AG04449 (cell line): ENCODE data around the gene EHMT1.
A peak's percentile ranks its signal among the peaks of the same experiment; 100 is the strongest.

Source experiments
- CTCF ChIA-PET: fragments of 350-600 bp; formaldehyde crosslinking; extraction: SDS; loops from one replicate; lab custom pipeline; 2021; ENCODE audit warnings: antibody characterized with exemption; lab: Yijun Ruan, JAX
- POLR2A ChIA-PET: fragments of 400-600, 350-600 bp; formaldehyde crosslinking; extraction: SDS; loops from one replicate; lab custom pipeline; 2020; ENCODE audit warnings: antibody characterized with exemption, inconsistent platforms; lab: Yijun Ruan, JAX
- DNase-seq: peaks from one replicate; pipeline ENCODE4 v3.0.0-alpha.2; 2010; ENCODE audit warnings: low read depth, low spot score
- H3K4me3 ChIP-seq: 2 replicates; pipeline ENCODE4 v1.5.1; 2011; ENCODE audit warnings: low read depth, mild to moderate bottlenecking, control low read depth, low read length
- TF ChIP-seq, protein P1 (sequence below): IDR thresholded peaks from one replicate; pipeline ENCODE4 v1.5.1; 2011; ENCODE audit warnings: mild to moderate bottlenecking, moderate library complexity, low read length, control low read depth, inconsistent platforms; ENCODE audit not compliant: insufficient read depth; ENCODE audit errors: missing control alignments

Gene EHMT1

DNA sequence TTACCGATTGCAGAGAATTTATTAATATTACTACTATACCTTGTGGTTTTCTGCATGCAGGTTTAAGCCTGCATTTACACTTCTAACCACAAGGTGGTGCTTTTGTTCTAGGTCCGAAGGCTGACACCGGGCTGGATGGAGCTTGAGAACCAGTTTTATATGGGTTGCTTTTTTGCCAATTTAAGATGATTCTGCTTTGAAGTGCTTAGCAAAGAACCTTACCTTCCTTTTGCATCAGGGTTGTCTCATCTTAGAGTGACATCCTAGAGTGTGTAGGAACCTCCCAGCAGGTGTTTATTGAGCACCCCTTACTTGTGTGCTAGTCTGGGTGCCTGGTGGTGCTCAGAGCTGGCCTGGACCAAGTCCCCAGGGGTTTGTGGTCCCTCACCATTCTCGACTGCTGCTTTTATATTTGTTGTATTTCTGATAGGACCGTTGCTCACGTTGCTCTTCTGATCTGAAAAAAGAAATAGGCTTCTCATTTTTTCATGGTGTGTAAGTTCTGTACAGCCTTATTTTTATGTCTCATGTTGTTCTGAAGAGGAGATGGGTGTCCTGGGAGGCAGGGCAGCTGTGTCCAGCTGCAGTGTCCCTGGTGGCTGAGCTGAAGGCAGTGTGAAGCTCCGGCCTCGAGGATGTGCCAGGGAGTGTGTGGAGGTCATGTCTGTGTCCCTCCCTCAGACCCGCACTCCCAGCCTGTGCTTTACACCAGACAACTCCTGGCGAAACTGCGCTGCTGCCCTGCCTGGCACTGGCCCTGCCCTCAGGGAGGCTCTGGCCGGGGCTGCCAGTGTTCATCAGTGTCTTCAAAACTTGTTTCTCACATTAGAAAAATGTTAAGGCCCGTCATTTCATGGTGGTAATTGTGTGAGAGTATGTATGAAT lies 54.3 kb downstream of the EHMT1 start:
- DNase-seq: peak; percentile 23
- POLR2A ChIA-PET: interaction anchor here (0.7 kb wide), 1 partner anchor 94 kb away, joined by 3 read pairs; no protein-coding TSS in a partner anchor
- TF ChIP-seq, protein P1, sequence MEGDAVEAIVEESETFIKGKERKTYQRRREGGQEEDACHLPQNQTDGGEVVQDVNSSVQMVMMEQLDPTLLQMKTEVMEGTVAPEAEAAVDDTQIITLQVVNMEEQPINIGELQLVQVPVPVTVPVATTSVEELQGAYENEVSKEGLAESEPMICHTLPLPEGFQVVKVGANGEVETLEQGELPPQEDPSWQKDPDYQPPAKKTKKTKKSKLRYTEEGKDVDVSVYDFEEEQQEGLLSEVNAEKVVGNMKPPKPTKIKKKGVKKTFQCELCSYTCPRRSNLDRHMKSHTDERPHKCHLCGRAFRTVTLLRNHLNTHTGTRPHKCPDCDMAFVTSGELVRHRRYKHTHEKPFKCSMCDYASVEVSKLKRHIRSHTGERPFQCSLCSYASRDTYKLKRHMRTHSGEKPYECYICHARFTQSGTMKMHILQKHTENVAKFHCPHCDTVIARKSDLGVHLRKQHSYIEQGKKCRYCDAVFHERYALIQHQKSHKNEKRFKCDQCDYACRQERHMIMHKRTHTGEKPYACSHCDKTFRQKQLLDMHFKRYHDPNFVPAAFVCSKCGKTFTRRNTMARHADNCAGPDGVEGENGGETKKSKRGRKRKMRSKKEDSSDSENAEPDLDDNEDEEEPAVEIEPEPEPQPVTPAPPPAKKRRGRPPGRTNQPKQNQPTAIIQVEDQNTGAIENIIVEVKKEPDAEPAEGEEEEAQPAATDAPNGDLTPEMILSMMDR: peak; percentile 70
- CTCF ChIA-PET: interaction anchor here (0.5 to 2.7 kb wide), 38 partner anchors 8 to 253 kb away, joined by 3 to 18 read pairs (median 5); partner anchors contain the start of gene EHMT1
- H3K4me3 ChIP-seq: no peak overlapping the region

GRCh38 chr9:137673886-137674285 lies 55.1 kb downstream of the EHMT1 start:
- no peak for DNase-seq
- ChIA-PET CTCF (interaction anchor here (1.2 to 2.7 kb wide), 15 partner anchors 10 to 123 kb away, joined by 3 to 18 read pairs (median 6); partner anchors contain the start of gene EHMT1), POLR2A (no interaction called here)
- H3K4me3 ChIP-seq: no peak overlapping the region
- TF ChIP-seq, protein P1: no peak

DNA sequence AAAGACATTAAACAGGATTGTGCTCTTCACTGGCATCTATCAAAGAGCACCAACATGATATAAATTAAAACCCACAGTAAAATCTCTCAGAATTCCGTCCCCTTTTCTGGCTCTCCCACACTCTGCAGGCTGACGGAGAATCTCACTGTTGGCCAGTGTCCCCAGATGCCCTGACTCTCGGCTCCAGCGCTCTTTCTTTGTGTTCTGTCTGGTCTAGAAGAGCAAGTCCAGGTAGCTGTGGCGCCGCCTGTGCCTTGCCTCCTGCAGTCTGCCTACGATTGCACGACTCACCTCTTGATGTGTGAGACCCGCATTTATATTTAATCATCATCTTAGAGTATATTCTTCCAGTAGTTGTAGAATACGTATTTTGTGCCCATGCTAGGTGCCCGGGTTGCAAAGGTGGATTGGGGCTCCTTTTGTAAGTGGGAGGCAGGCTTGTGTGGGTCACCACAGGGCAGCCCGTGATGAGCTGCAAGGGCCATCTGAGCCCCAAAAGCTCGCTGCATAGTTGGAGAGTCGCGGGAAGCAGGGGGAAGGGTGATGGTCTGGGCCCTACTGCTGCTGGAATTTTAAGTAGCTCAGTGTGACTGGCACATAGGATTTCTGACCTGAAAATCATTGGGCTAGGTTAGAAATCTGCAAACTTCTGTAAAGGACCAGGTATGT lies 55.6 kb downstream of the EHMT1 start:
- TF ChIP-seq, protein P1: no peak
- no peak for DNase-seq
- ChIA-PET POLR2A (no interaction called here), CTCF (interaction anchor here (0.7 to 2.7 kb wide), 9 partner anchors 9 to 110 kb away, joined by 3 to 18 read pairs (median 8); no protein-coding TSS in a partner anchor)
- no peak overlapping the region for H3K4me3 ChIP-seq

DNA sequence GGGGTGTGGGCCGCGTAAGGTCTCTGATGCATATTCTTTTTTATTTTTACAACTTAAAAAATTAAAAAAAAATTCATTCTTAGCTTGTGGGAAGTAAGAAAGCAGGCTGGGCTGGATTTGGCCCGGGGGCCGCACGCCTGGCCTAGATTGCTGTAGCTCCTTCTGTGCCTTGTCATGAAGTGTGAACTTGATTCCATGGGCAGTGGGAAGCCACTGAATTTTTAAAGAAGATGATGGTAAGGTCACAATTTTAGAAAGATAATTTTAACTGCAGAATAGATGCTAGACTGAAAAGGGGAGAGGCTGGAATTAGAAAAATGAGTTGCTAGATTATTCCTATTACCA lies 56.1 kb downstream of the EHMT1 start:
- ChIA-PET CTCF (interaction anchor here (0.7 to 2.3 kb wide), 5 partner anchors 8 to 110 kb away, joined by 3 to 8 read pairs (median 4); no protein-coding TSS in a partner anchor), POLR2A (no interaction called here)
- no peak overlapping the region for H3K4me3 ChIP-seq
- TF ChIP-seq, protein P1: no peak
- DNase-seq: no peak

DNA sequence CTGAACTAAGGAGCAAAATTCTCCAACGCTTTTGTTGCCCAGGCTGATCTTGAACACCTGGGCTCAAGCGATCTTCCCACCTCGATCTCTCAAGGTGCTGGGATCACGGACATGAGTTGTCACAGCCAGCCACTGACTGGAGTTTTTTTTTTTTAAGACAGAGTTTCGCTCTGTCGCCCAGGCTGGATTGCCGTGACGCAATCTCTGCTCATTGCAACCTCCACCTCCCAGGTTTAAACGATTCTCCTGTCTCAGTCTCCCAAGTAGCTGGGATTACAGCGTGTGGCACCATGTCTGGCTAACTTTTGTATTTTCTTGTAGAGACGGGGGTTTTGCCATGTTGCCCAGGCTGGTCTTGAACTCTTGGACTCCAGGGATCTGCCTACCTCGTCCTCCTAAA lies 58.2 kb downstream of the EHMT1 start:
- POLR2A ChIA-PET: no interaction called here
- TF ChIP-seq, protein P1: no peak
- DNase-seq: no peak
- CTCF ChIA-PET: no interaction called here
- no peak overlapping the region for H3K4me3 ChIP-seq

- DNase-seq: no peak
- no peak overlapping the region for H3K4me3 ChIP-seq
- POLR2A ChIA-PET: no interaction called here
- CTCF ChIA-PET: no interaction called here
- TF ChIP-seq, protein P1: no peak
Observed at GRCh38 chr9:137678202-137678601, 59.4 kb downstream of the EHMT1 start.
